ENCODE data around the gene CLDN15.
"Not testable (repeated sequence)": the region's sequence is repeated elsewhere in the genome, so short reads cannot be mapped to it uniquely, and the experiment has no call there.

Gene CLDN15

GRCh38 chr7:101200504-101200861 is 37.1 kb downstream of the CLDN15 start:
- DNase-seq (ENCODE audit: low read depth), result no peak

DNA sequence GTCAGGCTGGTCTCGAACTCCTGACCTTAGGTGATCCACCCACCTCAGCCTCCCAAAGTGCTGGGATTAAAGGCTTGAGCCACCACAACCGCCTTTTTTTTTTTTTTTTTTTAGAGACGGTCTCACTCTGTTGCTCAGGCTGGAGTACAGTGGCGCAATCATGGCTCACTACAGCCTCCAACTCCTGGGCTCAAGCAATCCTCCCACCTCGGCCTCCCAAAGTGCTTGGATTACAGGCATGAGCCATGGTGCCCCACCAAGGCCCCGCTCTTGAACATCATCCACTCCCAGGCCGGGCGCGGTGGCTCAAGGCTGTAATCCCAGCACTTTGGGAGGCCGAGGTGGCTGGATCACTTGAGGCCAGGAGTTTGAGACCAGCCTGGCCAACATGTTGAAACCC is 38.1 kb downstream of the CLDN15 start:
- DNase-seq (ENCODE audit: low read depth), result not testable (repeated sequence)

DNA sequence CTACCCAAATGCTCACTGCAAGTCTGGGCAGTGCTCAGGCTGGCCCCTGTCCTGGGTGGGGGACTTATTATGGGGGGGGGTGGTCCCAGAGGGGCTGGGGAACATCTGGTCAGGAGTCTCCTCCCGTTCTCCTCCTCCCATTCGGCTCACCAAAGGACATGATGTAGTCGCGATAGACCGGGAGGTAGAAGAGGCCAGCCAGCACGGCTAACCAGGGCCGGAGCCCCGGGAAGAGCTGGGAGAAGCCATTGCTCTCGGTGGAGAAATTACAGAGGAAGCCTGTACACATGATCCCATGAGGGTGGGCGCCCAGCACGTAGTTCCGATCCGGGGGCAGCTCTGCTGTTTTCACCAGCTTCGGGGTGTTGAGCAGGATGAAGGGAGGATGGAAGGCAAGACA is 39.1 kb downstream of the CLDN15 start:
- no peak for DNase-seq (ENCODE audit: low read depth)

DNA sequence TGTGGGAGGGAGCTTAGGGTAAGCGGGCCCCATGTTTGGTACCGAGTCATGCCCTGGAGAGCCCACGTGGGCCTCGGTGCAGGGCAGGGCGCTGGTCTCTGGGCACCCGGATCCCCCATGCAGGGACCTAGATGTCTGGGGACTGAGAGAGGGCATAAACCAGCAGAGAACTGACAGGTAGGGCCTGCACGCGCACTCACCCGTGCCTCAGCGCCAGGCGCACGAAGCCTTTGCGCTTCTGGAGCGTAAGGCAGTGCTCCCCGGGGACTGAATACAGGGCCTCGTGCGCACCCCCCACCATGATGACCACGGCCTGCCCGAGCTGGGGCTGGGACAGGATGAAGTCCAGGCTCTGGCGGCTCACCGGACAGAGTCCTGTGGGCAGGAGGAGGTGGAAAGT is 39.6 kb downstream of the CLDN15 start:
- DNase-seq (ENCODE audit: low read depth), result no peak

GRCh38 chr7:101195884-101196283 is 41.7 kb downstream of the CLDN15 start:
- no peak for DNase-seq (ENCODE audit: low read depth)

- DNase-seq (ENCODE audit: low read depth), result no peak
Measured at GRCh38 chr7:101189109-101189508, 48.5 kb downstream of the CLDN15 start.

DNA sequence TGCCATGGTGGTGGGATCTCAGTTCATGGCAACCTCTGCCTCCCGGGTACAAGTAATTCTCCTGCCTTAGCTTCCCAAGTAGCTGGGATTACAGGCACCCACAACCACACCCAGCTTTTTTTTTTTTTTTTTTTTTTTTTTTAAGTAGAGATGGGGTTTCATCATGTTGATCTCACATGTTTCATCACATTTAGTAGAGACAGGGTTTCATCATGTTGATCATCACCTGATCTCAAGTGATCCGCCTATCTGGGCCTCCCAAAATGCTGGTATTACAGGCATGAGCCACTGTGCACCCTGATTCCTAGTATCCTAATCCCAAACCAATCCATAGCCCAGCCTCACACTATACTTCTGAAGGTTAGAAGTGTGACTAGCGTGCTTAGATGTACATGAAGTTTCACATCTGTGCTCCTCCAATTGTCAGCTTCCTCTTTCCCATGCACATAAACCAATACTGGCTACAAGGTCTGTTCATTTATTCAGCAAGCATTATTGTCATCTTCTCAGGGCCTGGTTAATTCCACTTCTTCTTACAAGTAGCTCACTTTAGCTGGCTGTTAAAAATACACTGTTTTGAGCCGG is 50.7 kb downstream of the CLDN15 start:
- DNase-seq (ENCODE audit: low read depth), result no peak

DNA sequence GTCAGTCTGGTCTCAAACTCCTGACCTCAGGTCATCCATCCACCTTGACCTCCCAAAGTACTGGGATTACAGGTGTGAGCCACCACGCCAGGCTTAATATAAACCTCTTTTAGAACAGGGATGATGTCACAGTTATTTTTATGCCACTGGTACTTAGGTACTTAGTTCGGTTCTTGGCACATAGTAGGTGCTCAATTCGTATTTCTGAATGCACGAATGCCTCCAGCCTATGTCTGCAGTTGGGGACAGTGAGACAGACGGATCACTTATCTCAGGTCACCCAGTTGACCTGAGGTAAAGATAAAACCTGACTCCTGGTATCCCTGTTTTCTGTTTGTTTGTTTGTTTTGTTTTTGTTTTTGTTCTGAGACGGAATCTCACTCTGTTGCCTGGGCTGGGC is 51.4 kb downstream of the CLDN15 start:
- no peak for DNase-seq (ENCODE audit: low read depth)

DNA sequence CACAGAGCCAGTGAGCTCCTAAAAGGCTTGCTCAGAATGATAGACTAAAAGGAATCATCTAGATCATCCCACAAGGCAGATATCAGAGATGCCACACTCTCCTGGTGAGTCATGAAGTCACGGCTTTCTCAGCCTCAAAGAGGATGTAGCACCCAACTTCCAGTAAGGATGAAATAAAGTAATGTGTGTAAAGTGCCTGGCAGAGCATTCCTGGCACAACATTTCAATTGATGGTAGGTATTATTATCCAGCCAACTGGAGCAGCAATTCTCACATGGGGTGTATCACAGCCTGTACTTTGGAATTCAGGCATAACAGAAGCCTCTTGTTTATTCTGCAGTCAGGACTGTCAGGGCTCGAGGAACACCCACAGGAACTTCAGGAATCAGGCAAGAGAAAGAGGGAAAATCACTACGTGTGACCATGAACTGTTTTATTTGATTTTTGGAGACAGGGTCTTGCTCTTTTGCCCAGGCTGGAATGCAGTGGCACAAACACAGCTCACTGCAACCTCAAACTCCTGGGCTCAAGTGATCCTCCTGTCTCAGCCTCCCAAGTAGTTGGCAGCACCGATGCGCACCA is 52.3 kb downstream of the CLDN15 start:
- DNase-seq (ENCODE audit: low read depth), result no peak
